ENCODE measurements around the gene ZFHX2.

The ZFHX2 gene

GRCh38 chr14:23514644-23514957 is 37.0 kb downstream of the ZFHX2 start:
- no peak for DNase-seq

GRCh38 chr14:23513818-23514643 is 37.5 kb downstream of the ZFHX2 start:
- no peak for DNase-seq

GRCh38 chr14:23513005-23513817 is 38.4 kb downstream of the ZFHX2 start:
- no peak for DNase-seq

GRCh38 chr14:23512156-23512555 is 39.4 kb downstream of the ZFHX2 start:
- DNase-seq, result no peak

GRCh38 chr14:23494223-23494622 is 57.3 kb downstream of the ZFHX2 start:
- peak; percentile 17 for DNase-seq

- DNase-seq, result peak; percentile 9
Measured at GRCh38 chr14:23492618-23493272, 58.8 kb downstream of the ZFHX2 start.

GRCh38 chr14:23487216-23487615 is 64.3 kb downstream of the ZFHX2 start:
- DNase-seq, result no peak

- no peak for DNase-seq
Measured at GRCh38 chr14:23486036-23486435, 65.5 kb downstream of the ZFHX2 start.

GRCh38 chr14:23485326-23485725 is 66.2 kb downstream of the ZFHX2 start:
- DNase-seq, result no peak

GRCh38 chr14:23483236-23483854 is 68.2 kb downstream of the ZFHX2 start:
- peak; percentile 26 for DNase-seq

GRCh38 chr14:23482823-23483148 is 68.8 kb downstream of the ZFHX2 start:
- no peak for DNase-seq

- DNase-seq, result no peak
Measured at GRCh38 chr14:23481979-23482822, 69.4 kb downstream of the ZFHX2 start.

- peak; percentile 17 for DNase-seq
Measured at GRCh38 chr14:23481362-23481970, 70.1 kb downstream of the ZFHX2 start.

GRCh38 chr14:23478109-23478759 is 73.3 kb downstream of the ZFHX2 start:
- peak; percentile 43 for DNase-seq

GRCh38 chr14:23470947-23471346 is 80.6 kb downstream of the ZFHX2 start:
- no peak for DNase-seq

Data from HCEC 1CT (cell line).